NCI-H526 treated with DMSO at 0.1 percent for 48 hours (cell line): Measurements from ENCODE around the gene IWS1.

ENCODE experiments used
- DNase-seq: peaks from one replicate; lab custom pipeline; 2025; lab: John Stamatoyannopoulos, UW

Gene IWS1

DNA sequence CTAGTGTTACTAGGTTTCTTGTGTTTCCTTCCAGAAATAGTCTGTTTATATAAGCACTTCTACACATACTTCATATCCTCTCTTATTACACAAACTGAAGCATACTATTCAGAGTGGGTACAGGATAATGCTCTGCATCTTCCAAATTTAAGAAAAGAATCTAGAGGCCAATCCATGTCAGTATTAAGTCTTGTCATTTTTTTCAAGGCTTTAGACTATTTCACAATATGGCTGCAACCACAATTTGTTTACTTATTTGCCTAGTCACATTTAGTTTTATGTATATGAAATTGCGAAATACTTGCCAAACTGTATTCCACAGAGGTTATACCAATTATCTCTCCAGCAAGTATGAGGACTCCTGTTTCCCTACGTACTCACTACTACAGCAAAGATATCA, 27.9 kb downstream of the IWS1 start:
- DNase-seq, result no peak

DNA sequence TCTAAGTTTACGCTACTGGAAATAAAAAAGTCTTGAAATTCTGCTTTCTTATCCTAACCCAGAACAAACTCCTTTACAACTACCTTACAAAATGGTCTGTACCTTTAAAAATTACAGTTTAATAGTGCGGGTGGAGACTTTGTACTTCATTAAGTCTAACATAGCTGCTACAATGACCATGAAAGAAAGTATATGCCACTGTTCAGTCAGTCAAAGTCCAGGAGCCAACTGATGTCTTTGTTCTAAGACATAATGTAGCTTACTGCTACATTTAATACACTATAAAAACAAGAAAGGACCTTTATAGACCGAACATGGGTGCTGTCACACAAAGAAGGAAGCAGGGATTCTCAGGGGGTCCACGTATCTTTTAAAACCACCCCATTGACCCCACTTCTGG, 36.0 kb downstream of the IWS1 start:
- DNase-seq, result no peak

DNA sequence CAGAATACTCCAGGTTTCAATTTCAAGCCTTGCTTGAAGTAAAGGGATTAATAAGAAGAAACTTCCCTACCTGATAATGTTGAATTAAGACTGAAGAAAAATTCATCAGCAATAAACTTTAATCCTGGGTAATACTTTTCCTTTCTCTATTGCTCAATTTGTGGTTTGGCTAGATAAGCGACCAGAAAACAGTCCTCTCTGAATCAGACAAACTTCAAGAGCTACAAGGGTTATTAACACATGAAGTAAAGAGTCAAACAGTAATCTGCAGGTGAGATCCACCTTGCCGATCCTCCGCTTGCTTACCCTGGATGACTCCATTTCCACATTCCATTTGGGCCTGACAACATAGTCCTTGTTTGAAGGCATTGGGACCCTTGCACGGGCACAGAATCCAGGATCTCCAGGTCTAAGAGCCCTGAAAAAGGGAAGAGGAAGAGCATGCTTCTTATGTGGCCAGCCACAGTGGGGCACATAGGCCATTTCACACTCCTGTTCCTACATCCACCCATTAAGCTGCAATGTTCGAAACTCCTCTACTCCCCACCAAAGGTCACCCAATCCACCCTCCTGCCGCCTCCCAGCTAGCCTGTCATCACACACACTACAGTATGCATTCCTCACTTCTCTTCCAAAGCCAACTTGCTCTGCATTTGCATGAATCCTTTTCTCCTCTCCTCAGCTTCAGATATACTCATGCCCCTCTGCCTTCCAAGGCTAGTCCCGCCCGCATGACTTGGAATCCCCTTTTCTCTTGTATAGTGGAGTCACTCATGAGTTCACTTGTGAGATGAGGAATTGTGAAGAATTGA, 39.8 kb downstream of the IWS1 start:
- DNase-seq, result no peak

GRCh38 chr2:127485694-127486071, 40.6 kb downstream of the IWS1 start:
- DNase-seq, result no peak

DNA sequence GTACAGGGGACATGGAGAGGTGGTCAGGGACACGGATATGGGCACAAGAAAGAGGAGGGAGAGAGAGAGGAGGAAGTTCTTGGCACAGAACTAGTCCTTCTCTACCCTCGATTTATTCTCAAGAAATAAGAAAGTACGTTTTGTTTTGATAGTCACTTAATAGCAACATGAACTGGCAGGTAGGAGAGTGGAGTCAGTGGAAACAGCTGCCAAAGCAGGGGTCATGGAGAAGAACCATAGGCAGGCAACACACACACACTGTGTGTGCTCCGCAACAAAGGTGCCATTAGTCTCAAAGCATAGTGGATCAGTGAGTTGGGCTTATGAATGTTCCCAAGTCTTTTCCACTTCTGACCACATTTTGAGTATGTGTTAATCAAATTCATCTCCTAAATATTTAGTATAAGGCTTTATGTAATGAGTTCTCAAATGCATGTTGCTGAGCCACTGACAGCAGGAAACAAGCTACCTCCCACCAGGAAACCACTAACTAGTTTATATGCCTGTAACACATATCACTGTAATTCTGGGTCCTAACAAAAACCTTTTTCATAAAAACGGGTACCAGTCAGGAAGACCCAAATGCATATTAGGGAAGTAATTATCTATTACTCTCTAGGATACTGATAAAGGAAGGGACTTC, 41.1 kb downstream of the IWS1 start:
- no peak for DNase-seq

- no peak for DNase-seq
These were observed 44.3 kb downstream of the IWS1 start for GRCh38 chr2:127482031-127482430.

GRCh38 chr2:127479866-127480743, 46.2 kb downstream of the IWS1 start:
- DNase-seq, result no peak

GRCh38 chr2:127479219-127479825, 47.0 kb downstream of the IWS1 start:
- peak; percentile 44 for DNase-seq

- no peak for DNase-seq
These were observed 50.5 kb downstream of the IWS1 start for GRCh38 chr2:127475788-127476187.

DNA sequence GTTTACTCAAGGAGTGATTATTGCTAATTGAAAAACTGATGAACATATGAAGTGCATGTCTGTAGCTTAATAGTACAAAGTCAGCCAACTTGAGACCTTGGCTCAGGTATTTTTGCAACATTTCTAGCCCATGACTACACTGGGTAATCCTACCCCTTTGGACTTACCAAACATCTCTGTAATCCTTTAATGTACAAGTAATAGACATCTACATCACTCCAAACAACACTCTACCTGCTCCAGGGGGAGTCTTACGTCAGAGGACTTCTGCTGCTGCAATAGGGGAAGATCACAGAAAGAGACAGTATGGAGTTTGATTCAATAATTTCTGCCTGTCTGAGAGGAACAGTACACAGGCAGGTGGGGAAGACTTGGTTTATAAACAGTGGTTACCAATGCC, 54.0 kb downstream of the IWS1 start:
- no peak for DNase-seq

- peak; percentile 16 for DNase-seq
These were observed 54.9 kb downstream of the IWS1 start for GRCh38 chr2:127471286-127471988.

DNA sequence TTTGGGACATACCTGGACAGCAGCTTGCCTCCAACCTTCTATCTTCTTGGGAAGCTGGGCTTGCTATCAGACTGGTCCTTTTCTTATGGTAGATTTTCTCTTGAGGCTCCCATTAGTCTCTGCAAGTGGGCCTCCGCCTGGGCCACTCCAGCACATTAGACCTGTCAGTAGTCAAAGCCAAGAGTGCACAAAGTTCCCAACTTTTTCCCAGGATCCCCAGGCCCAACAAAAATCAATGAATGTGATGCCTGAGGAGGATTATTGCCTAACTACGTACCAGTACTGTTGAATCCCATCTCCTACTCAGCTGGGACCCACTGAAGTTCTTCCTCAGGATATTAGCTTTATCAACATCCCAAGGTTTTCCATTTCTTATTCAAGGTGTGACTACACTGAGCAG, 56.3 kb downstream of the IWS1 start:
- no peak for DNase-seq

DNA sequence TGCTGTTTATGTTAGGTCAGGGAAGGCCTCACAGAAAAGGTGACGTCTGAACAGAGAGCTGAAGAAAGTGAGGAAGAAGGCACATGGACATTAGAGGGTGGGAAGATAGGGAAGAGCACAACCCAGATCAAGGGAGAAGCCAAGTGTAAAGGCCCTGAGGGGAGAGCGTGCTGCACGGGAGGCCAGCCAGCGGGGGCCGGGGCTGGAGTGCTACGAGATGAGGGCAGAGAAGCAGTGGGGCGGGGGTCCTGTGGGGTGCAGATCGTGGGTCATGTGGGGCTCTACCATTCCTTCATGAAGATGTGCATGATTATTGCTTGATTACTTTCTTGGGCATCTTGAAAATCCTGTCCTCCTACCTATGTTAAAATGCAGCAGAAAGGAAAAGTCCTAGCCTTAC, 57.2 kb downstream of the IWS1 start:
- no peak for DNase-seq

- no peak for DNase-seq
These were observed 61.0 kb downstream of the IWS1 start for GRCh38 chr2:127465258-127465657.

GRCh38 chr2:127464470-127465257, 61.6 kb downstream of the IWS1 start:
- DNase-seq, result no peak

DNA sequence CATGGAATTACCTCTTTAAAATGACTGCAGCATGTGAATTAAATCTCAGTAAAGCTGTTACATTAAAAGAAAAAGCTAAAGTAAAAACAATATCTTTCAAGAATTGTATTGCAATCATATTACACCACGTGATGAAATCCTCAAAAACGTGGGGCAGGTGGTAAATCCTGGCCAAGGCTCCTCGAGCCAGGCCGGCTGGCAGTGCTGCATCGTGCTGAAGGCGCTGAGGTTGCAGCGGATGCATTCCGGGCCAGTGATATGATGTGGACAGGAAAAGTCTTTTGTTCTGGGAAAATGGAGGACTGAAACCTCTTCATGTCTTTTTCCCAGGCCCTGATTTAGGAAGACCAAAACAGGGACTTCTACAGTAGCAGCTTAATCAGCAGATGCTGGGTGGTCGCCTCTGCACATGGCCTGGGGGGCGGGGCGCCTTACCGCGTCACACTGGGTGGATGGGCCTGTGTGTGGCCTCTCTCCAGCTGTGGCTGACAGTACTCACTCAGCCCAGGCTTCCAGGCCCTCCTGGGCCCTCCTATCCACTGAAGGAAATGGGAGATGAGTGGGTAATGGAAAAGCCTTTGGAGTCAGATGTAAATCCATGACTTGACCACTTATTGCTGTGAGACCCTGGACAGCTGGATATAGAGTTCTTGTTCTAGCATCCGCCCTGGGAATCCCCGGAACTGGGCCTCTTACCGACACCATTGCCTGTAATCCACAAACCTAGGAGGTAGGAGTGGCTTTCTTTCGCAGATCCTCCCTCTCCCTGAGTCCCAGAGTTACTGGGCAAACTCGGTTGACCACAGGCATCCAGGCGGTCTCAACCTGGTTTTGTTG, 62.9 kb downstream of the IWS1 start:
- no peak for DNase-seq

DNA sequence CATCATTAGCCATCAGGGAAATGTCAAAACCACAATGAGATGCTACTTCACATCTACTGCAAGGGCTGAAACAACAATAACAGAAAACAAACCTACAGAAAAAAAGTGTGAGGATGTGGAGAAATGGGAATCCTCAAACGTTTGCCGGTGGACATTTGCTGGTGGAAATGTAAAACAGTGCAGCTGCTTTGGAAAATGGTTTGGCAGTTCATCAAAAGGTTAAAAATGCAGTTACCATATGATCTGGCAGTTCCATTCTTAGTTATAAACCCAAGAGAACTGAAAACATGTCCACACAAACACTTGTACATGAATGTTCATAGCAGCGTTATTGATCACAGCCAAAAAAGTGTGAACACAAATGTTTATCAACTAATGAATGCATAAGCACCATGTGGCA, 63.8 kb downstream of the IWS1 start:
- no peak for DNase-seq

- no peak for DNase-seq
These were observed 69.3 kb downstream of the IWS1 start for GRCh38 chr2:127456960-127457359.

DNA sequence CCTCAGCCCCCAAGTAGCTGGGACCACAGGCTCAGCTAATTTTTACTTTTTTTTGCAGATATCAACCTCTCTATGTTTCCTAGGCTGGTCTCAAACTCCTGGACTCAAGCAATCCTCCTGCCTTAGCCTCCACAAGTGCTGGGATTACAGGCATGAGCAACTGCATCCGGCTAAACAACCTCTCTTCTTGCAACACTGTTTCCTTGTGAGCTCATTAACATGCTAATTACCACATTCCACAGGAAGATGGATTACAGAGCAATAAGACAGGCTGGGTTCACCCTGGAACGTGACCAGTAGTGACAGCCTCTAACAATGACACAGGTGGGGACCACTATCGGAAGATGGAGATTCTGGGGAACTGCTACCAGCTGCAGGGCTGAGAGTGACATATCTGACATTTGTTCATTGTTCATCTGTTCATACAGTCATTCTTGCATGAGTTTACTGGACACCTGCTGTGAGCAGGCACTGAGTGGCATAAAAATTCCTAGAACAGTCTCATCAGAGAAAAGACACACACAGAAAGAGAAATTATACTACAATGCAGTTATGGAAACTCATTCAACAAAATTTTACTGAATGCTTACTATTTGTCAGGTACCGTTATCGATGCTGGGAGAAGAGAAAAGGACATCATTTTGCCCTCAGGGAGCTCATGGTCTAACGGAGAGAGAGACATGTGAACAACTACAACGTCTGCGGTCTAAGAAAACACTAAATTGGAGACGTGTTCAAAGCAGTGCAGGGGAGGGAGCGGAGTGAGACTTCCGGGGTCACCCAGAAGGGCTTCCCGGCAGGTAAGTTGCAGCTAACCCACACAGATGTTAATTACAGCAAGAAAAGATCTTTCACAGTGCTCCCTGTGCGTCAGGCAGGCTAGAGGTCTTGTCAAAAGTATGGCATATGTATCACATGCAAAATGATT, 70.5 kb downstream of the IWS1 start:
- no peak for DNase-seq
